Measurements from ENCODE around the gene OXCT1. TPM values are rescaled to one million over a fixed set of nuclear protein-coding genes. Genes with fewer than 3 reads are reported as not detected.
"Not testable (repeated sequence)": the region's sequence is repeated elsewhere in the genome, so short reads cannot be mapped to it uniquely, and the experiment has no call there.

The OXCT1 gene
- total and polyA plus RNA-seq, 2 experiments from 2014 or later = 16.1 to 20.5 TPM

GRCh38 chr5:41848983-41849382, 21.2 kb downstream of the OXCT1 start:
- Histone ChIP-seq H3K9ac (no peak overlapping the region), H2AFZ (no peak overlapping the region), H3K4me3 (no peak overlapping the region), H3K4me2 (ENCODE audit: unreplicated experiment) (no peak overlapping the region), H3F3A (ENCODE audit: insufficient read depth) (no peaks in the 10 kb centered on the region), H3K9me2 (ENCODE audit: insufficient read depth) (no peaks in the 10 kb centered on the region), H3K27ac (no peak overlapping the region), H3K4me1 (ENCODE audit: insufficient read depth) (no peaks in the 10 kb centered on the region), H3K36me3 (ENCODE audit: low read depth) (peaks cover 19% of the 10 kb centered on the region; the same call in 1 of the 2 replicates), H3K9me3 (ENCODE audit: low read depth) (no peaks in the 10 kb centered on the region), H3K79me2 (ENCODE audit: insufficient read depth) (no peaks in the 10 kb centered on the region), H3K27me3 (replicated peaks; ENCODE audit: insufficient read depth) (no peaks in the 10 kb centered on the region), H4K20me1 (ENCODE audit: insufficient read depth) (no peaks in the 10 kb centered on the region)
- DNase-seq = no peak
- TF ChIP-seq EZH2phosphoT487 (IDR thresholded peaks at IDR 0.05; ENCODE audit: insufficient read depth, low read depth) (no peak), EZH2 (IDR thresholded peaks at IDR 0.05; ENCODE audit: insufficient read depth, poor library complexity, severe bottlenecking) (no peak)
- 87 to 89% methylated on average over 6 of the region's 6 CpGs for WGBS, 2 experiments (ENCODE audit: low coverage in 1 of 2, low lambda C conversion rate in 2 of 2, missing lambda C conversion rate in 2 of 2)
- in situ Hi-C loops (cut with MboI) = loop anchor here (10.0 to 25.0 kb wide), 2 partner anchors 134 to 587 kb away; no protein-coding TSS in a partner anchor

- not testable (repeated sequence) for H3K9me2 ChIP-seq (ENCODE audit: insufficient read depth); H3K9ac ChIP-seq; H3K4me1 ChIP-seq (ENCODE audit: insufficient read depth); H3K4me3 ChIP-seq; H4K20me1 ChIP-seq (ENCODE audit: insufficient read depth); H3K4me2 ChIP-seq (ENCODE audit: unreplicated experiment); H2AFZ ChIP-seq; H3K27ac ChIP-seq; H3F3A ChIP-seq (ENCODE audit: insufficient read depth); H3K79me2 ChIP-seq (ENCODE audit: insufficient read depth); DNase-seq; H3K9me3 ChIP-seq (ENCODE audit: low read depth); H3K27me3 ChIP-seq (replicated peaks; ENCODE audit: insufficient read depth)
- H3K36me3 ChIP-seq (ENCODE audit: low read depth) = peaks cover 16% of the 10 kb centered on the region; the same call in 1 of the 2 replicates
- in situ Hi-C loops (cut with MboI) = loop anchor here (10.0 to 25.0 kb wide), 2 partner anchors 131 to 583 kb away; no protein-coding TSS in a partner anchor
- 96 to 100% methylated on average over 1 of the region's 1 CpG for WGBS, 2 experiments (ENCODE audit: low coverage in 1 of 2, low lambda C conversion rate in 2 of 2, missing lambda C conversion rate in 2 of 2)
Observed at GRCh38 chr5:41845751-41846150, 24.5 kb downstream of the OXCT1 start.

- Histone ChIP-seq H3K4me1 (ENCODE audit: insufficient read depth) (no peaks in the 10 kb centered on the region), H3K4me2 (ENCODE audit: unreplicated experiment) (no peak overlapping the region), H3K27ac (no peak overlapping the region), H3F3A (ENCODE audit: insufficient read depth) (no peaks in the 10 kb centered on the region), H3K27me3 (replicated peaks; ENCODE audit: insufficient read depth) (no peaks in the 10 kb centered on the region), H4K20me1 (ENCODE audit: insufficient read depth) (no peaks in the 10 kb centered on the region), H2AFZ (no peak overlapping the region), H3K4me3 (no peak overlapping the region), H3K9me2 (ENCODE audit: insufficient read depth) (no peaks in the 10 kb centered on the region), H3K36me3 (ENCODE audit: low read depth) (peaks cover 13% of the 10 kb centered on the region; the same call in 1 of the 2 replicates), H3K9ac (no peak overlapping the region), H3K9me3 (ENCODE audit: low read depth) (no peaks in the 10 kb centered on the region), H3K79me2 (ENCODE audit: insufficient read depth) (no peaks in the 10 kb centered on the region)
- DNase-seq = no peak
- in situ Hi-C loops (cut with MboI) = loop anchor here (10.0 to 25.0 kb wide), 2 partner anchors 130 to 582 kb away; no protein-coding TSS in a partner anchor
- TF ChIP-seq EZH2 (IDR thresholded peaks at IDR 0.05; ENCODE audit: insufficient read depth, poor library complexity, severe bottlenecking) = no peak
- TF ChIP-seq EZH2phosphoT487 (IDR thresholded peaks at IDR 0.05; ENCODE audit: insufficient read depth, low read depth) = no peak
- 48 to 57% methylated on average over 3 of the region's 3 CpGs for WGBS, 2 experiments (ENCODE audit: low coverage in 1 of 2, low lambda C conversion rate in 2 of 2, missing lambda C conversion rate in 2 of 2)
Observed at GRCh38 chr5:41844502-41844901, 25.7 kb downstream of the OXCT1 start.

GRCh38 chr5:41843456-41844370, 26.5 kb downstream of the OXCT1 start:
- in situ Hi-C loops (cut with MboI) = loop anchor here (10.0 to 25.0 kb wide), 2 partner anchors 129 to 581 kb away; no protein-coding TSS in a partner anchor

More at GRCh38 chr5:41843456-41844370, 26.5 kb downstream of the OXCT1 start:
- Histone ChIP-seq H3K4me3 (no peak overlapping the region), H3K27ac (no peak overlapping the region), H3K9ac (no peak overlapping the region), H3K4me2 (ENCODE audit: unreplicated experiment) (no peak overlapping the region), H3K79me2 (ENCODE audit: insufficient read depth) (no peaks in the 10 kb centered on the region), H4K20me1 (ENCODE audit: insufficient read depth) (no peaks in the 10 kb centered on the region), H3K27me3 (replicated peaks; ENCODE audit: insufficient read depth) (no peaks in the 10 kb centered on the region), H2AFZ (peak overlapping the region; percentile 73), H3K9me3 (ENCODE audit: low read depth) (no peaks in the 10 kb centered on the region), H3K9me2 (ENCODE audit: insufficient read depth) (no peaks in the 10 kb centered on the region), H3F3A (ENCODE audit: insufficient read depth) (no peaks in the 10 kb centered on the region), H3K36me3 (ENCODE audit: low read depth) (0 out of 2 replicates have a peak, but pooled peaks cover 6% of the 10 kb centered on the region), H3K4me1 (ENCODE audit: insufficient read depth) (no peaks in the 10 kb centered on the region)
- TF ChIP-seq EZH2phosphoT487 (IDR thresholded peaks at IDR 0.05; ENCODE audit: insufficient read depth, low read depth) (no peak), EZH2 (IDR thresholded peaks at IDR 0.05; ENCODE audit: insufficient read depth, poor library complexity, severe bottlenecking) (no peak)
- 34 to 35% methylated on average over 6 of the region's 6 CpGs for WGBS, 2 experiments (ENCODE audit: low coverage in 1 of 2, low lambda C conversion rate in 2 of 2, missing lambda C conversion rate in 2 of 2)
- DNase-seq = peak; percentile 82

All from GM23248 (cell line).